Measurements from ENCODE around the gene IL1A. TPM values are rescaled to one million over a fixed set of nuclear protein-coding genes. Genes with fewer than 3 reads are reported as not detected.

Gene IL1A
- total and polyA plus RNA-seq, 9 donors, result 0.07 to 0.69 (median 0.12) TPM; not detected in 4

DNA sequence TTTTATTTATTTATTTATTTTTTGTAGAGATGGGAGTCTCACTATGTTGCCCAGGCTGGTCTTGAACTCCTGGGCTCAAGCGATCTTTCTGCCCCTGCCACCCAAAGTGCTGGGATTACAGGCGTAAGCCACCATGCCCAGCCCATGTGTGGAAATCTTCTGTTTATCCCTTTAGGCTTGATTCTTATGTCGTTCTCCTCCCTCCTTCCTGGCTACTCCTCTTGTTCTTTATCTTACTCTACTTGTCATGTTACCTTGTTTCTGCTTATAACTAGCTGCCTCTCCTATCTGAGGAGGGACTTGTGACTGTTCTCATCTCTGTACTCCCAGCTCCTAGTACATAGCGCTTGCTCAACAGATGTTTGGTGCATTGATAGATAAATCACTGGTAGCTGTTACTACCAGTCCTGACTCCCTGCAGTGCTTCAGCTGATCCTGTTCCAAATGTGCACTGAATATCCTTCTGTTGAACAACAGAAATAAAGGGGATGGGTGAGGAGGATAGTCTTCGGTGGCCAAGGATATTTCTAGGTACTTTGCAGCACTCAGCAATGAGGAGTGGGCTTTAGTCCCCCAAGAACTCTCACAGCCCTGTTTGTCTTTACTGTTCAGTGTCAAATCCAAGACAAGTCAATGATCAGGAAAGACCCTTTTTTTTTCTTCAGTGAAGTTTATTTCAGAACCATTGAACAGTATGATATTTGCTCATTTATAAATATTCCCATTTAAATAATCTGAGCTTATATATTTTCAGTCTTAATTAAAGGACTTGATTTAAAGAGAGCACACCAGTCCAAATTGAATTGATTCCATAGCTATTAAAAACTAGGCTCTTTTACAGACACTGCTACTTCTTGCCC is 45.0 kb upstream of the IL1A start:
- Histone ChIP-seq H3K4me1 (ENCODE audit: insufficient read depth) (no peaks in the 10 kb centered on the region), H3K9me3 (no peaks in the 10 kb centered on the region), H3K27me3 (no peaks in the 10 kb centered on the region), H3K27ac (no peak overlapping the region), H3K4me3 (no peak overlapping the region), H3K36me3 (no peaks in the 10 kb centered on the region)
- no peak for DNase-seq
- 27 to 34% (median 32%) methylated on average over 5 of the region's 5 CpGs for WGBS, 3 donors
- TF ChIP-seq POLR2A (IDR thresholded peaks at IDR 0.05) (no peak), EP300 (IDR thresholded peaks at IDR 0.05) (no peak)
- TF ChIP-seq, protein P1, sequence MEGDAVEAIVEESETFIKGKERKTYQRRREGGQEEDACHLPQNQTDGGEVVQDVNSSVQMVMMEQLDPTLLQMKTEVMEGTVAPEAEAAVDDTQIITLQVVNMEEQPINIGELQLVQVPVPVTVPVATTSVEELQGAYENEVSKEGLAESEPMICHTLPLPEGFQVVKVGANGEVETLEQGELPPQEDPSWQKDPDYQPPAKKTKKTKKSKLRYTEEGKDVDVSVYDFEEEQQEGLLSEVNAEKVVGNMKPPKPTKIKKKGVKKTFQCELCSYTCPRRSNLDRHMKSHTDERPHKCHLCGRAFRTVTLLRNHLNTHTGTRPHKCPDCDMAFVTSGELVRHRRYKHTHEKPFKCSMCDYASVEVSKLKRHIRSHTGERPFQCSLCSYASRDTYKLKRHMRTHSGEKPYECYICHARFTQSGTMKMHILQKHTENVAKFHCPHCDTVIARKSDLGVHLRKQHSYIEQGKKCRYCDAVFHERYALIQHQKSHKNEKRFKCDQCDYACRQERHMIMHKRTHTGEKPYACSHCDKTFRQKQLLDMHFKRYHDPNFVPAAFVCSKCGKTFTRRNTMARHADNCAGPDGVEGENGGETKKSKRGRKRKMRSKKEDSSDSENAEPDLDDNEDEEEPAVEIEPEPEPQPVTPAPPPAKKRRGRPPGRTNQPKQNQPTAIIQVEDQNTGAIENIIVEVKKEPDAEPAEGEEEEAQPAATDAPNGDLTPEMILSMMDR (IDR thresholded peaks at IDR 0.05), result no peak
- intact Hi-C loops (cut with DNase I), result no loop called here

DNA sequence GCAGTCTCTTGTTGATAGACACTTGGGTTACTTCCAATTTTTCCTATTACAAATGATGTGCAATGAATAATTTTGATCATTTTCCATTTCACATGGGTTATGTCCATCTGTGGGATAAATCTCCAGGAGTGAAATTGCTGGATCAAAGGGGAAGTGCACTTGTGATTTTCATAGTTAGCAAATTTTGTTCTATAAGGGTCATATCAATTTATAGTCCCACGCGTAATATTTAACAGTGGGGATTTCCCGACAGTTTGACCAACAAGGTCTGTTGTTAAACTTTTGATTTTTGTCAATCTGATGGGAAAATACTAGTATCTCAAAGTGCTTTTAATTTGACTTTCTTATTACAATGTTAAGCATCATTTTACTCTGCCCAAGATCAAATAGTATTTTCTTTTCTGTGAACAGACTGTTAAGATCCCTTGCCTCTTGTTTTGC is 44.0 kb upstream of the IL1A start:
- intact Hi-C loops (cut with DNase I), result no loop called here
- TF ChIP-seq, protein P1 (IDR thresholded peaks at IDR 0.05), result no peak
- TF ChIP-seq EP300 (IDR thresholded peaks at IDR 0.05) (no peak), POLR2A (IDR thresholded peaks at IDR 0.05) (no peak)
- Histone ChIP-seq H3K36me3 (no peaks in the 10 kb centered on the region), H3K9me3 (no peaks in the 10 kb centered on the region), H3K27ac (no peak overlapping the region), H3K4me3 (no peak overlapping the region), H3K27me3 (no peaks in the 10 kb centered on the region), H3K4me1 (ENCODE audit: insufficient read depth) (no peaks in the 10 kb centered on the region)
- no peak for DNase-seq
- WGBS, 3 donors, result 90 to 93% (median 93%) methylated on average over 3 of the region's 3 CpGs

DNA sequence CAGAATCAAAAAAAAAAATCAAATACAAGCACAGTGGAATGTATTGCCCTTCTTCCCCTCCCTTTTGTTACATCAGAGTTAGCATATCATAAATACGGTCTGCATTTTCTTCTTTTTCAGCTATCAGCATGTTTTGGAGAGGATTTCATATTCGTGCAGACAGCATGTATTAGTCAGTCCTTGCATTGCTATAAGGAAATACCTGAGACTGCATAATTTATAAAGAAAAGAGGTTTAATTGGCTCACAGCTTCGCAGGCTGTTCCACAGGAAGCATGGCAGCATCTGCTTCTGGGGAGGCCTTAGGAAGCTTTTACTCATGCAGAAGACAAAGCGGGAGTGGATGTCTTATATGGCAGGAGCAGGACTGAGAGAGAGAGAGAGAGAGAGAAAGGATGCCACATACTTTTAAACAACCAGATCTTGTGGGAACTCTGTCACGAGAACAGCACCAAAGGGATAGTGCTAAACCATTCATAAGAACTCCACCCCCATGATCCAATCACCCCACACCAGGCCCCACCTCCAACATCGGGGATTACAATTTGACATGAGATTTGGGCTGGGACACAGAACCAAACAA is 43.4 kb upstream of the IL1A start:
- H3K4me1 ChIP-seq (ENCODE audit: insufficient read depth), result no peaks in the 10 kb centered on the region
- DNase-seq, result no peak
- TF ChIP-seq, protein P1 (IDR thresholded peaks at IDR 0.05), result no peak
- TF ChIP-seq POLR2A (IDR thresholded peaks at IDR 0.05), result no peak
- TF ChIP-seq EP300 (IDR thresholded peaks at IDR 0.05), result no peak
- no peaks in the 10 kb centered on the region for H3K27me3 ChIP-seq
- no peak overlapping the region for H3K27ac ChIP-seq
- 68 to 72% (median 71%) methylated on average over 6 of the region's 6 CpGs for WGBS, 3 donors
- no peaks in the 10 kb centered on the region for H3K36me3 ChIP-seq
- intact Hi-C loops (cut with DNase I), result no loop called here
- no peak overlapping the region for H3K4me3 ChIP-seq
- no peaks in the 10 kb centered on the region for H3K9me3 ChIP-seq

DNA sequence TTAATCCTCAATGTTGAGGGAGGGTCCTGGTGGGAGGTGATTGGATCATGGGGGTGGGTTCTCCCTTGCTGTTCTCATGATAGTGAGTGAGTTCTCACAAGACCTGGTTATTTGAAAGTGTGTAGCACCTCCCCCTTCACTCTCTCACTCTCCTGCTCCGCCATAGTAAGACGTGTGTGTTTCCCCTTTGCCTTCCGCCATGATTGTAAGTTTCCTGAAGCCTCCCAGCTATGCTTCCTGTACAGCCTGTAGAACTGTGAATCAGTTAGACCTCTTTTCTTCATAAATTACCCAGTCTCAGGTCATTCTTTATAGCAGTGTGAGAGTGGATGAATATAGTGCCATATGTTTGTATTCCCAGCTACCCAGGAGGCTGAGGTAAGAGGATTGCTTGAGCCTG is 42.7 kb upstream of the IL1A start:
- H3K4me3 ChIP-seq, result no peak overlapping the region
- no peak overlapping the region for H3K27ac ChIP-seq
- no peaks in the 10 kb centered on the region for H3K4me1 ChIP-seq (ENCODE audit: insufficient read depth)
- no peaks in the 10 kb centered on the region for H3K27me3 ChIP-seq
- H3K36me3 ChIP-seq, result no peaks in the 10 kb centered on the region
- intact Hi-C loops (cut with DNase I), result no loop called here
- DNase-seq, result no peak
- H3K9me3 ChIP-seq, result no peaks in the 10 kb centered on the region
- 66 to 97% (median 86%) methylated on average over 3 of the region's 3 CpGs for WGBS, 3 donors
- TF ChIP-seq EP300 (IDR thresholded peaks at IDR 0.05), result no peak
- TF ChIP-seq, protein P1 (IDR thresholded peaks at IDR 0.05), result no peak
- no peak for TF ChIP-seq POLR2A (IDR thresholded peaks at IDR 0.05)
